H9 (cell line): ENCODE results near the gene CD58. TPM values are rescaled to one million over a fixed set of nuclear protein-coding genes. Genes with fewer than 3 reads are reported as not detected.

Source experiments
- DNase-seq: peaks from one replicate; pipeline ENCODE4 v3.0.0-alpha.2; 2017
- H2AFZ ChIP-seq: one replicate; pipeline ENCODE4 v1.6.1; 2013; ENCODE audit warnings: mild to moderate bottlenecking, low read length, control low read depth, moderate library complexity
- H2AK5ac ChIP-seq: 2 replicates; pipeline ENCODE4 v1.6.1; 2013; ENCODE audit warnings: low read length, control low read depth, mixed read lengths; ENCODE audit not compliant: insufficient read length
- H2BK120ac ChIP-seq: one replicate; pipeline ENCODE4 v1.6.1; 2013; ENCODE audit warnings: low read depth, mild to moderate bottlenecking, low read length, control low read depth, inconsistent platforms; ENCODE audit not compliant: poor library complexity, severe bottlenecking
- H2BK12ac ChIP-seq: 2 replicates; pipeline ENCODE4 v1.6.1; 2013; ENCODE audit warnings: low read length, control low read depth, mixed read lengths, low read depth; ENCODE audit not compliant: insufficient read length
- H2BK15ac ChIP-seq: 2 replicates; pipeline ENCODE4 v1.6.1; 2013; ENCODE audit warnings: low read depth, low read length, control low read depth
- H2BK20ac ChIP-seq: one replicate; pipeline ENCODE4 v1.6.1; 2013; ENCODE audit warnings: low read depth, mild to moderate bottlenecking, low read length, control low read depth, inconsistent platforms; ENCODE audit not compliant: poor library complexity, severe bottlenecking
- H2BK5ac ChIP-seq: 2 replicates; pipeline ENCODE4 v1.6.1; 2013; ENCODE audit warnings: low read length, control low read depth, mixed read lengths; ENCODE audit not compliant: insufficient read length
- H3K14ac ChIP-seq: 2 replicates; pipeline ENCODE4 v1.6.1; 2013; ENCODE audit warnings: low read length, control low read depth; ENCODE audit not compliant: insufficient read depth
- H3K18ac ChIP-seq: 2 replicates; pipeline ENCODE4 v1.6.1; 2013; ENCODE audit warnings: low read depth, mild to moderate bottlenecking, mixed read lengths, low read length, control low read depth; ENCODE audit not compliant: insufficient read length
- H3K23ac ChIP-seq: 2 replicates; pipeline ENCODE4 v1.6.1; 2013; ENCODE audit warnings: low read length, control low read depth, mixed read lengths, low read depth; ENCODE audit not compliant: insufficient read length
- H3K23me2 ChIP-seq: 2 replicates; pipeline ENCODE4 v1.6.1; 2013; ENCODE audit warnings: low read depth, mild to moderate bottlenecking, mixed read lengths, low read length, control low read depth; ENCODE audit not compliant: insufficient read length, poor library complexity, severe bottlenecking
- H3K27ac ChIP-seq: 2 replicates; pipeline ENCODE4 v1.5.1; 2013; ENCODE audit warnings: low read length, control low read depth, mixed read lengths, low read depth; ENCODE audit not compliant: insufficient read length
- H3K27me3 ChIP-seq: 2 replicates; pipeline ENCODE4 v1.6.1; 2013; ENCODE audit warnings: low read length, control low read depth, inconsistent platforms; ENCODE audit not compliant: insufficient read depth
- H3K4ac ChIP-seq: 2 replicates; pipeline ENCODE4 v1.6.1; 2013; ENCODE audit warnings: low read depth, mild to moderate bottlenecking, control low read depth, inconsistent platforms, low read length, moderate library complexity
- H3K4me1 ChIP-seq: 2 replicates; pipeline ENCODE4 v1.6.1; 2013; ENCODE audit warnings: low read length, control low read depth, inconsistent platforms; ENCODE audit not compliant: insufficient read depth
- H3K4me2 ChIP-seq: 2 replicates; pipeline ENCODE4 v1.6.1; 2013; ENCODE audit warnings: low read length, control low read depth, mixed read lengths; ENCODE audit not compliant: insufficient read length, insufficient read depth
- H3K56ac ChIP-seq: 2 replicates; pipeline ENCODE4 v1.6.1; 2013; ENCODE audit warnings: low read depth, mild to moderate bottlenecking, mixed read lengths, low read length, control low read depth; ENCODE audit not compliant: insufficient read length
- H3K79me1 ChIP-seq: 2 replicates; pipeline ENCODE4 v1.6.1; 2013; ENCODE audit warnings: low read depth, mild to moderate bottlenecking, moderate library complexity, low read length, control low read depth, inconsistent platforms; ENCODE audit not compliant: insufficient read depth, poor library complexity, severe bottlenecking
- H3K79me2 ChIP-seq: 2 replicates; pipeline ENCODE4 v1.6.1; 2013; ENCODE audit warnings: low read length, control low read depth, inconsistent platforms; ENCODE audit not compliant: insufficient read depth
- H3K9ac ChIP-seq: 2 replicates; pipeline ENCODE4 v1.6.1; 2013; ENCODE audit warnings: low read length, control low read depth, mixed read lengths; ENCODE audit not compliant: insufficient read length; ENCODE audit errors: extremely low read depth
- H3K9me3 ChIP-seq: one replicate; pipeline ENCODE4 v1.6.1; 2013; ENCODE audit warnings: low read depth, low read length, inconsistent platforms; ENCODE audit not compliant: control insufficient read depth
- H3T11ph ChIP-seq: one replicate; pipeline ENCODE4 v1.6.1; 2013; ENCODE audit warnings: mild to moderate bottlenecking, low read length, control low read depth, inconsistent platforms
- H4K20me1 ChIP-seq: one replicate; pipeline ENCODE4 v1.6.1; 2013; ENCODE audit not compliant: control insufficient read depth, insufficient read length, insufficient read depth
- H4K5ac ChIP-seq: 2 replicates; pipeline ENCODE4 v1.6.1; 2013; ENCODE audit warnings: low read depth, mild to moderate bottlenecking, mixed read lengths, low read length, control low read depth; ENCODE audit not compliant: insufficient read length
- H4K8ac ChIP-seq: replicated peaks from 2 replicates; pipeline ENCODE4 v1.6.1; 2013; ENCODE audit warnings: low read length, control low read depth, mixed read lengths, low read depth; ENCODE audit not compliant: insufficient read length
- H4K91ac ChIP-seq: 2 replicates; pipeline ENCODE4 v1.6.1; 2013; ENCODE audit warnings: low read depth, mild to moderate bottlenecking, moderate library complexity, mixed read lengths, low read length, control low read depth; ENCODE audit not compliant: insufficient read length
- H3K27ac Mint-ChIP-seq, 3 experiments: 2 replicates in 2 of 3; 3 replicates in 1 of 3; pipeline ENCODE4 v1.8.0; 2020 to 2021; ENCODE audit warnings: mixed read lengths in 3 of 3, mild to moderate bottlenecking in 1 of 3, moderate library complexity in 1 of 3
- H3K27me3 Mint-ChIP-seq: 2 replicates; pipeline ENCODE4 v1.8.0; 2021; ENCODE audit warnings: low read depth, mild to moderate bottlenecking, moderate library complexity, mixed read lengths
- H3K36me3 Mint-ChIP-seq, 3 experiments: 2 replicates in 2 of 3; 3 replicates in 1 of 3; pipeline ENCODE4 v1.8.0; 2020 to 2021; ENCODE audit warnings: low read depth in 3 of 3, mixed read lengths in 3 of 3; ENCODE audit not compliant: insufficient read depth in 1 of 3
- H3K4me1 Mint-ChIP-seq, 2 experiments: 2 replicates each; pipeline ENCODE4 v1.8.0; 2020; ENCODE audit warnings: mixed read lengths in 2 of 2
- H3K4me3 Mint-ChIP-seq, 2 experiments: 2 replicates in 1 of 2; 3 replicates in 1 of 2; pipeline ENCODE4 v1.8.0; 2020 to 2021; ENCODE audit warnings: mild to moderate bottlenecking in 2 of 2, mixed read lengths in 2 of 2, moderate library complexity in 1 of 2
- H3K9me3 Mint-ChIP-seq, 2 experiments: 2 replicates in 1 of 2; 3 replicates in 1 of 2; pipeline ENCODE4 v1.8.0; 2020; ENCODE audit warnings: mild to moderate bottlenecking in 2 of 2, mixed read lengths in 2 of 2, moderate library complexity in 1 of 2
- WGBS: extraction: QIAGEN DNeasy Blood & Tissue Kit; methylation state at CpG from one replicate; pipeline ENCODE4 v1.1.7; 2013; ENCODE audit warnings: missing lambda C conversion rate, low lambda C conversion rate, mixed read lengths; ENCODE audit not compliant: insufficient read length; ENCODE audit errors: extremely low coverage; 5-methylcytosine and 5-hydroxymethylcytosine counted together
- total RNA-seq: library from RNA; stranded (reverse); gene quantifications from 2 replicates; pipeline ENCODE4 v1.2.1, GENCODE V29; 2021
- TF ChIP-seq, protein P1 (sequence below): fragments of 200-600 bp; sonication (generic); conservative IDR thresholded peaks from 3 replicates; pipeline ENCODE4 v1.8.0; 2021; ENCODE audit warnings: antibody characterized with exemption, mild to moderate bottlenecking

Gene CD58
- total RNA-seq, 1 experiment from 2014 or later, result 4.3 TPM

DNA sequence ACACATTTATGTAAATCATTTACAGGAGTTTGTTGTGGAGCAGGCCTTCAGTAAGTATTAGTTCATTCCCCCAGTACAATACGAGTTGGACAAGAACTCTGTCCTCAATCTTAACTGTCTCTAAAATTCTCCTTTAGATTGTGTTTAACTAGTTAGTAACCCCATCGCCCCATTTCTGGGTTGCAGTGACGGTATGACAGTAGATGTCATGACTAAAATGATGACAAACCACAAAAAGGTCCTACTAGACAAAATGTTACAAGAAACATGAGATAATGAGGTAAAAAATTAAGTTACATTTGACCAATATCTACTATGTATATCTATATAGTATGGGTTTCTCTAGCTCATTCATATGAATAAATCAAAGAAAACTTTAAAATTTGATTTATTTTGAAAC, 41.1 kb downstream of the CD58 start:
- H3K36me3 Mint-ChIP-seq, result peaks cover 7 to 13% (median 13%) of the 10 kb centered on the region in 3 experiments; a peak in 6 of 7 replicates
- H3K9me3 ChIP-seq, result no peaks in the 10 kb centered on the region
- H2AK5ac ChIP-seq, result no peak overlapping the region
- no peak overlapping the region for H2BK12ac ChIP-seq
- no peak overlapping the region for H3K18ac ChIP-seq
- H3K9ac ChIP-seq, result no peak overlapping the region
- H2BK120ac ChIP-seq, result no peak overlapping the region
- no peak overlapping the region for H3K4ac ChIP-seq
- H3K79me2 ChIP-seq, result no peaks in the 10 kb centered on the region
- no peaks in the 10 kb centered on the region for H3K23me2 ChIP-seq
- H2BK5ac ChIP-seq, result no peak overlapping the region
- TF ChIP-seq, protein P1, sequence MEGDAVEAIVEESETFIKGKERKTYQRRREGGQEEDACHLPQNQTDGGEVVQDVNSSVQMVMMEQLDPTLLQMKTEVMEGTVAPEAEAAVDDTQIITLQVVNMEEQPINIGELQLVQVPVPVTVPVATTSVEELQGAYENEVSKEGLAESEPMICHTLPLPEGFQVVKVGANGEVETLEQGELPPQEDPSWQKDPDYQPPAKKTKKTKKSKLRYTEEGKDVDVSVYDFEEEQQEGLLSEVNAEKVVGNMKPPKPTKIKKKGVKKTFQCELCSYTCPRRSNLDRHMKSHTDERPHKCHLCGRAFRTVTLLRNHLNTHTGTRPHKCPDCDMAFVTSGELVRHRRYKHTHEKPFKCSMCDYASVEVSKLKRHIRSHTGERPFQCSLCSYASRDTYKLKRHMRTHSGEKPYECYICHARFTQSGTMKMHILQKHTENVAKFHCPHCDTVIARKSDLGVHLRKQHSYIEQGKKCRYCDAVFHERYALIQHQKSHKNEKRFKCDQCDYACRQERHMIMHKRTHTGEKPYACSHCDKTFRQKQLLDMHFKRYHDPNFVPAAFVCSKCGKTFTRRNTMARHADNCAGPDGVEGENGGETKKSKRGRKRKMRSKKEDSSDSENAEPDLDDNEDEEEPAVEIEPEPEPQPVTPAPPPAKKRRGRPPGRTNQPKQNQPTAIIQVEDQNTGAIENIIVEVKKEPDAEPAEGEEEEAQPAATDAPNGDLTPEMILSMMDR, result no peak
- peaks cover 0 to 8% of the 10 kb centered on the region in 2 experiments; a peak in 2 of 4 replicates for H3K4me1 Mint-ChIP-seq
- no peak overlapping the region for H2BK15ac ChIP-seq
- no peak overlapping the region for H3T11ph ChIP-seq
- WGBS, result no CpG with 5 or more reads among the region's 3 CpGs
- H3K27ac ChIP-seq, result no peak overlapping the region
- H4K20me1 ChIP-seq, result no peaks in the 10 kb centered on the region
- H3K14ac ChIP-seq, result no peak overlapping the region
- no peaks in the 10 kb centered on the region for H3K27me3 ChIP-seq
- no peak overlapping the region for H3K23ac ChIP-seq
- H3K56ac ChIP-seq, result no peak overlapping the region
- no peaks in the 10 kb centered on the region for H3K4me1 ChIP-seq
- H4K91ac ChIP-seq, result no peak overlapping the region
- H4K5ac ChIP-seq, result no peak overlapping the region
- peaks cover 13% of the 10 kb centered on the region for H3K27me3 Mint-ChIP-seq
- no peak overlapping the region for H4K8ac ChIP-seq
- H3K4me2 ChIP-seq, result no peak overlapping the region
- no peak overlapping the region for H3K4me3 Mint-ChIP-seq
- no peak overlapping the region for H3K27ac Mint-ChIP-seq
- H2BK20ac ChIP-seq, result no peak overlapping the region
- H3K79me1 ChIP-seq, result no peaks in the 10 kb centered on the region
- no peak for DNase-seq
- no peak overlapping the region for H2AFZ ChIP-seq
- peaks cover 5 to 8% of the 10 kb centered on the region in 2 experiments; a peak in 4 of 5 replicates for H3K9me3 Mint-ChIP-seq
